ENCODE data around the gene PTPRK.

- TF ChIP-seq CTCF (IDR thresholded peaks at IDR 0.05 in 2 of 3, conservative IDR thresholded peaks at IDR 0.05 in 1 of 3; ENCODE audit: borderline replicate concordance in 1 of 3, insufficient read depth in 1 of 3, low read depth in 2 of 3, low read length in 2 of 3): no peak
- TF ChIP-seq JUND (IDR thresholded peaks at IDR 0.05): no peak
- TF ChIP-seq EZH2 (IDR thresholded peaks at IDR 0.05): no peak
- TF ChIP-seq POLR2AphosphoS5 (IDR thresholded peaks at IDR 0.05; ENCODE audit: low read depth, low read length): no peak
- TF ChIP-seq YY1 (IDR thresholded peaks at IDR 0.05; ENCODE audit: extremely low read depth, insufficient replicate concordance, low read depth, low read length): no peak
- TF ChIP-seq RAD21 (IDR thresholded peaks at IDR 0.05; ENCODE audit: low read depth): no peak
- no peak for TF ChIP-seq SRF (IDR thresholded peaks at IDR 0.05; ENCODE audit: low read depth)
- no peak for TF ChIP-seq POLR2A (IDR thresholded peaks at IDR 0.05; ENCODE audit: borderline replicate concordance, extremely low read depth, insufficient read depth, insufficient read length)
- no peak for TF ChIP-seq CEBPB (IDR thresholded peaks at IDR 0.05; ENCODE audit: low read depth)
- no peak for TF ChIP-seq ZBTB33 (IDR thresholded peaks at IDR 0.05; ENCODE audit: extremely low read depth, insufficient replicate concordance, low read length)
- no peak for TF ChIP-seq EGR1 (IDR thresholded peaks at IDR 0.05; ENCODE audit: low read depth)
- TF ChIP-seq SIN3A (IDR thresholded peaks at IDR 0.05; ENCODE audit: low read depth): no peak
- TF ChIP-seq REST (IDR thresholded peaks at IDR 0.05; ENCODE audit: low read depth): no peak
These were observed 340.4 kb downstream of the PTPRK start for GRCh38 chr6:128179876-128180438.
